Measurements from ENCODE around the gene CALY.

CALY gene

DNA sequence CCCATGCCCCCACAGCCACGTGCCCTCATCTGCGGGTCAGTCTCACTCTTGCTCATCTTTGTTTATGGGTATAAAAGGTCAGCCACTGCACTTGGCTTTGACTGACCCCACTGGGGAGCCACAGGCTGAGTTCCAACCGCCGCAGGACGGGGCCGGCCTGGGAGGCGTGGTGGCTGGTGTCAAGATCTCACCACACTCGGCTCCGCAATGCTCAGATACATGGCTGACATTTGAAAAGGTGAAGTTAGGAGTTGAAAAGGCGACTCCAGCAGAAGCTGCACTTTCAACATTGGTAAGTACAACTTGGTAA lies 42.9 kb downstream of the CALY start:
- TF ChIP-seq CTCF (IDR thresholded peaks at IDR 0.05; ENCODE audit: low read depth, low read length, missing control alignments), result no peak
- in situ Hi-C loops (cut with HindIII; ENCODE audit: low sequenced_read_pairs), result no loop called here
- no peak overlapping the region for H3K4me3 ChIP-seq (ENCODE audit: low read depth, low read length)
- no peak for DNase-seq (ENCODE audit: low read depth)

DNA sequence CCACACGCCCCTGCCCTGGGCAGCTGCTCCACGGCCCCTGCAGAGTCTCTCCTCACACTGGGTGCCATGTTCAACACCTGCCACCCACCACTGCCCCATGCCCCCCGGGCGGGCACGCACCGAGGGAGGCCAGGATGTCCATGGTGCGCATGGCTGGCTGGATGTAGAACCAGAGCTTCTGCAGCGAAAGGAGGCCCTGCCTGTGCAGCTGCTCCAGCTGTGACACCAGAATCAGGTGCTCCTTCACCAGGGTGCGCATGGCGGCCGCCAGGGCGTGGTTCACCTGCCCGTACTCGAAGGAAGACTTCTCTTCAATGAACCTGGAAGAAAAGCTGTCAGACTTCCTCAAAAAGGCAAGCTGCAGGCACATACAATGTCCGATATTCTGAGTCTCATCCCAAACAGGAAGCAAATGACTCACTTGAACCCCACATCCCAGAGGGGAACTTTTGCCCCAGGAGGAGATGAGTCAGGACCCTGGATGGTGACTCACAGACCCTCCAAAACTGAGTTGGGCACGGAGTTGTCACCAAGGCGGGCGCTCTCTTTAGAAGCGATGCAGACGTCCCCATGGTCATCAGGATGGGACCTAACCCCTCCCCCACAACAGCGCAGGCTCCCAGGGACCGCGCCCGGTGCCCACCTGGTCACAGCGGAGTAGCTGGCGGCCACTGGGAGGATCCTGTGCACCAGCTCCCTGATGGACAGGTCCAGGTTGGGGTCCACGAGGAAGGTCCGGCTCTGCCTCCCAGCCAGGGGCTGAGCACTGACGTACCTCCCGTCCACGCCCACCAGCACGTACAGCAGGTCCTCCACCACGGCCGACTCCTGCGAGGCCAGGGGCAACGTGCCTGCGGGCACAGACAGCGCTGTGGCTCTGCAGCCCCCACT lies 43.5 kb downstream of the CALY start:
- no peak for DNase-seq (ENCODE audit: low read depth)
- no peak for TF ChIP-seq CTCF (IDR thresholded peaks at IDR 0.05; ENCODE audit: low read depth, low read length, missing control alignments)
- in situ Hi-C loops (cut with HindIII; ENCODE audit: low sequenced_read_pairs), result no loop called here
- H3K4me3 ChIP-seq (ENCODE audit: low read depth, low read length), result no peak overlapping the region

DNA sequence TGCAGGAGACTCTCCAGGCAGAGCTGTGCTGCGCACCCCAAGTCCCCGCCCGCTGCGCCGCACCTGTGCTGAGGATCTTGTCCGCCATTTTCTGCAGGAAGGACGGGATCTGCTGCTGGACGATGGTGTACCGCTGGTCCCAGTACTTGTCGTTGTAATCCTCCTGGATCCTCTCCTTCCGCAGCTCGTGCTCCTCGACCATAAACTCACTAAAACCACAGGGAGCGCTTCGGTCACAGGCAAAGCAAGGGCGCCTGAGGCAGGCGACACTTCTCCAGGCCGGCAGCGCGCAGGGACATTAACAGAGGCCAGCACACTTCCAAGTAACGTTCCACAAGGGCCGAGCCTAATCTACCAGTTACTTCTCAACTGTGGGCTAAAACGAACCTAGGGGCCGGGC lies 46.9 kb downstream of the CALY start:
- DNase-seq (ENCODE audit: low read depth), result no peak
- in situ Hi-C loops (cut with HindIII; ENCODE audit: low sequenced_read_pairs), result no loop called here
- H3K4me3 ChIP-seq (ENCODE audit: low read depth, low read length), result no peak overlapping the region
- no peak for TF ChIP-seq CTCF (IDR thresholded peaks at IDR 0.05; ENCODE audit: low read depth, low read length, missing control alignments)

DNA sequence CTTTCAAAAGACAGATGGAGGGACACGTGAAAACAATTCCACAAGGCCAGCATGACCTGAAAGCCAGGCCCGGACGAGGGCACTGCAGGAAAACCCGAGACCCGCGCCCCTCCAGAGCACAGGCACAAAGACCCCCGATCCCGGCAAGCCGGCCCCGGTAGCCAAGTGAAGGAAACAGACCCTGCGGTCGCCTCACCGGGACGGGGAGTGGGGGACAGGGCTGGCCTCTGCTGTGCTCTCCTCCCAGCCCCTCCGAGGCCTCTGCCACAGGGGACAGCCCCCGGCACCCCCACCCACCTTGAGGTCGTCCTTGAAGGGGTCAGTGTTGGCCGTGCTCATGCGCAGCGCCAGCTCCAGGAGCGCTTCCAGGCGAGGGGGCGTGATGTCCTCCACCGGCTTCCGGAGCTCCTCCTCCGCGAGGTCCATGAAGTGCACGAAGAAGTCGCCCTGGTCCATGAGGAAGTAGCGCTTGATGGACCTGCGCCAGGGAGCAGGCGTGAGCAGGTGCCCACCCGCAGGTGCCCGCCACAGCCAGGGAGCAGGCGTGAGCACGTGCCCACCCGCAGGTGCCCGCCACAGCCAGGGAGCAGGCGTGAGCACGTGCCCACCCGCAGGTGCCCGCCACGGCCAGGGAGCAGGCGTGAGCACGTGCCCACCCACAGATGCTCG lies 48.7 kb downstream of the CALY start:
- no peak for TF ChIP-seq CTCF (IDR thresholded peaks at IDR 0.05; ENCODE audit: low read depth, low read length, missing control alignments)
- in situ Hi-C loops (cut with HindIII; ENCODE audit: low sequenced_read_pairs), result no loop called here
- no peak for DNase-seq (ENCODE audit: low read depth)
- H3K4me3 ChIP-seq (ENCODE audit: low read depth, low read length), result no peak overlapping the region

GRCh38 chr10:133286366-133286765 lies 50.3 kb downstream of the CALY start:
- no peak overlapping the region for H3K4me3 ChIP-seq (ENCODE audit: low read depth, low read length)
- TF ChIP-seq CTCF (IDR thresholded peaks at IDR 0.05; ENCODE audit: low read depth, low read length, missing control alignments), result no peak
- in situ Hi-C loops (cut with HindIII; ENCODE audit: low sequenced_read_pairs), result no loop called here
- no peak for DNase-seq (ENCODE audit: low read depth)

GRCh38 chr10:133285217-133285616 lies 51.5 kb downstream of the CALY start:
- no peak overlapping the region for H3K4me3 ChIP-seq (ENCODE audit: low read depth, low read length)
- TF ChIP-seq CTCF (IDR thresholded peaks at IDR 0.05; ENCODE audit: low read depth, low read length, missing control alignments), result no peak
- no peak for DNase-seq (ENCODE audit: low read depth)
- in situ Hi-C loops (cut with HindIII; ENCODE audit: low sequenced_read_pairs), result no loop called here

Measured in astrocyte of the cerebellum (primary cell).